SK-N-SH (cell line): Measurements from ENCODE around the gene RPS19. TPM values are rescaled to one million over a fixed set of nuclear protein-coding genes. Genes with fewer than 3 reads are reported as not detected.

ENCODE experiments used
- CTCF ChIA-PET: fragments of 300-600, 350-600 bp; formaldehyde crosslinking; extraction: SDS; loops from one replicate; lab custom pipeline; 2021; lab: Yijun Ruan, JAX
- POLR2A ChIA-PET: fragments of 350-600 bp; sonication (Branson Sonifier 250); formaldehyde crosslinking; extraction: SDS; loops from one replicate; lab custom pipeline; 2020; ENCODE audit warnings: antibody characterized with exemption, inconsistent platforms; lab: Yijun Ruan, JAX
- DNase-seq: peaks from one replicate; pipeline ENCODE4 v3.0.0; 2012
- H2AFZ ChIP-seq: fragments of 200-600 bp; sonication (generic); 2 replicates; pipeline ENCODE4 v1.8.1; 2016; ENCODE audit warnings: antibody characterized with exemption, mild to moderate bottlenecking, low read depth
- H3F3A ChIP-seq: fragments of 200-600 bp; sonication (generic); replicated peaks from 2 replicates; pipeline ENCODE3; 2016; ENCODE audit warnings: antibody characterized with exemption, mild to moderate bottlenecking; ENCODE audit not compliant: insufficient read depth
- H3K27ac ChIP-seq, 2 experiments: fragments of 200-500 bp in 1 of 2; fragments of 200-600 bp in 1 of 2; sonication (Bioruptor generic) in 1 of 2; sonication (generic), shearing (Covaris generic) in 1 of 2; 2 replicates each; pipeline versions ENCODE4 v1.5.1 to v1.6.1; 2014 to 2016; ENCODE audit warnings: low read depth in 2 of 2, inconsistent platforms in 1 of 2, low read length in 1 of 2, mild to moderate bottlenecking in 1 of 2, mixed read lengths in 1 of 2
- H3K27me3 ChIP-seq: fragments of 200-600 bp; sonication (generic), shearing (Covaris generic); 2 replicates; pipeline ENCODE4 v1.6.1; 2016; ENCODE audit warnings: mixed run types; ENCODE audit not compliant: insufficient read depth
- H3K36me3 ChIP-seq, 2 experiments: fragments of 200-500 bp in 1 of 2; fragments of 200-600 bp in 1 of 2; sonication (Bioruptor generic) in 1 of 2; sonication (generic) in 1 of 2; replicated peaks in 1 of 2; 2 replicates each; pipeline versions ENCODE3 to v1.5.1; 2014 to 2016; ENCODE audit warnings: low read length in 1 of 2, mild to moderate bottlenecking in 1 of 2; ENCODE audit not compliant: insufficient read depth in 2 of 2, control insufficient read depth in 1 of 2
- H3K4me1 ChIP-seq, 2 experiments: fragments of 200-500 bp in 1 of 2; fragments of 200-600 bp in 1 of 2; sonication (Bioruptor generic) in 1 of 2; sonication (generic), shearing (Covaris generic) in 1 of 2; 2 replicates each; pipeline versions ENCODE4 v1.5.1 to v1.6.1; 2014 to 2016; ENCODE audit warnings: low read depth in 1 of 2, low read length in 1 of 2, mixed run types in 1 of 2; ENCODE audit not compliant: insufficient read depth in 2 of 2, control insufficient read depth in 1 of 2
- H3K4me2 ChIP-seq: fragments of 200-600 bp; sonication (generic), shearing (Covaris generic); 2 replicates; pipeline ENCODE4 v1.6.1; 2017; ENCODE audit warnings: mixed run types
- H3K4me3 ChIP-seq, 2 experiments: fragments of 200-500 bp in 1 of 2; fragments of 200-600 bp in 1 of 2; sonication (Bioruptor generic) in 1 of 2; sonication (generic), shearing (Covaris generic) in 1 of 2; 2 replicates each; pipeline versions ENCODE4 v1.5.1 to v1.8.1; 2014 to 2016; ENCODE audit warnings: low read depth in 2 of 2, inconsistent platforms in 1 of 2, low read length in 1 of 2, mild to moderate bottlenecking in 1 of 2, mixed read lengths in 1 of 2, moderate library complexity in 1 of 2
- H3K79me2 ChIP-seq: fragments of 200-600 bp; sonication (generic); 2 replicates; pipeline ENCODE4 v1.8.1; 2017; ENCODE audit warnings: mild to moderate bottlenecking; ENCODE audit not compliant: insufficient read depth
- H3K9ac ChIP-seq: fragments of 200-600 bp; sonication (generic); 2 replicates; pipeline ENCODE4 v1.6.1; 2017; ENCODE audit warnings: mixed run types
- H3K9me2 ChIP-seq: fragments of 200-600 bp; sonication (generic); 2 replicates; pipeline ENCODE4 v1.6.1; 2017; ENCODE audit warnings: mixed run types
- H3K9me3 ChIP-seq: fragments of 200-600 bp; sonication (generic); 2 replicates; pipeline ENCODE4 v1.6.1; 2017; ENCODE audit warnings: mixed run types, mild to moderate bottlenecking, moderate library complexity
- H4K20me1 ChIP-seq: fragments of 200-600 bp; sonication (generic); 2 replicates; pipeline ENCODE4 v1.6.1; 2017; ENCODE audit warnings: mild to moderate bottlenecking, mixed run types; ENCODE audit not compliant: insufficient read depth
- CTCF ChIP-seq: fragments of 200-600 bp; sonication (generic); IDR thresholded peaks from 2 replicates; pipeline ENCODE4 v1.6.1; 2017; ENCODE audit warnings: antibody characterized with exemption, mild to moderate bottlenecking, moderate library complexity
- ELF1 ChIP-seq: IDR thresholded peaks from 2 replicates; pipeline ENCODE4 v1.4.0; 2012
- EP300 ChIP-seq, 2 experiments: IDR thresholded peaks; 2 replicates each; pipeline versions ENCODE4 v1.4.0 to v1.6.1; 2012; ENCODE audit warnings: borderline replicate concordance in 1 of 2, low read depth in 1 of 2, low read length in 1 of 2
- FOSL2 ChIP-seq: IDR thresholded peaks from 2 replicates; pipeline ENCODE4 v1.4.0; 2012; ENCODE audit warnings: low read depth, mild to moderate bottlenecking, moderate library complexity, borderline replicate concordance
- GATA2 ChIP-seq: sonication (generic); formaldehyde crosslinking; IDR thresholded peaks from 2 replicates; pipeline ENCODE4 v1.5.0; 2020; ENCODE audit warnings: mild to moderate bottlenecking, missing genetic modification reagents
- IRF3 ChIP-seq: fragments of 150-350 bp; IDR thresholded peaks from 2 replicates; pipeline ENCODE4 v1.6.1; 2016; ENCODE audit warnings: mild to moderate bottlenecking, low read depth, low read length
- JUND ChIP-seq: IDR thresholded peaks from 2 replicates; pipeline ENCODE4 v1.4.0; 2012
- MAX ChIP-seq: IDR thresholded peaks from 2 replicates; pipeline ENCODE4 v1.4.0; 2012; ENCODE audit warnings: low read depth
- MEF2A ChIP-seq: IDR thresholded peaks from 2 replicates; pipeline ENCODE4 v1.4.0; 2012; ENCODE audit warnings: low read depth, borderline replicate concordance
- REST ChIP-seq: IDR thresholded peaks from 2 replicates; pipeline ENCODE4 v1.6.1; 2012; ENCODE audit warnings: mild to moderate bottlenecking, low read depth, low read length, moderate library complexity
- RXRA ChIP-seq: IDR thresholded peaks from 2 replicates; pipeline ENCODE4 v1.4.0; 2012; ENCODE audit warnings: low read depth, mild to moderate bottlenecking, borderline replicate concordance
- TEAD4 ChIP-seq: IDR thresholded peaks from 2 replicates; pipeline ENCODE4 v1.4.0; 2012; ENCODE audit warnings: mild to moderate bottlenecking, borderline replicate concordance; ENCODE audit not compliant: insufficient read depth
- USF2 ChIP-seq: fragments of 150-350 bp; IDR thresholded peaks from 2 replicates; pipeline ENCODE4 v1.6.1; 2017; ENCODE audit warnings: antibody characterized with exemption, low read length, low read depth, borderline replicate concordance
- YY1 ChIP-seq: IDR thresholded peaks from 2 replicates; pipeline ENCODE4 v1.4.0; 2012; ENCODE audit warnings: low read depth, mild to moderate bottlenecking
- WGBS: methylation state at CpG from one replicate; pipeline ENCODE4 v1.1.6; 2017; ENCODE audit warnings: low lambda C conversion rate; 5-methylcytosine and 5-hydroxymethylcytosine counted together
- polyA plus RNA-seq, 3 experiments: library from polyadenylated mRNA; depleted of rRNA; stranded (reverse); fragments of >200 nt; gene quantifications; 2 replicates each; pipeline ENCODE4 v1.2.3, GENCODE V29; 2012

The RPS19 gene
- polyA plus RNA-seq, 1 of the 3 experiments (the other 2 are of a cell fraction): 2,819 TPM

GRCh38 chr19:41879080-41879479 is 19.0 kb downstream of the RPS19 start:
- no peaks in the 10 kb centered on the region for H3K27me3 ChIP-seq
- 82% methylated on average over 19 of the region's 21 CpGs for WGBS
- DNase-seq: no peak
- H3K4me2 ChIP-seq: no peak overlapping the region
- H3K9ac ChIP-seq: no peak overlapping the region
- ChIA-PET CTCF (no interaction called here), POLR2A (no interaction called here)
- no peaks in the 10 kb centered on the region for H3K36me3 ChIP-seq
- H3K9me2 ChIP-seq: no peaks in the 10 kb centered on the region
- peaks cover 22% of the 10 kb centered on the region for H3F3A ChIP-seq
- no peak overlapping the region for H2AFZ ChIP-seq
- no peaks in the 10 kb centered on the region for H3K9me3 ChIP-seq
- no peak for TF ChIP-seq IRF3
- no peak for TF ChIP-seq FOSL2
- TF ChIP-seq RXRA: no peak
- no peak for TF ChIP-seq MAX
- TF ChIP-seq CTCF: no peak
- TF ChIP-seq USF2: no peak
- TF ChIP-seq REST: no peak
- TF ChIP-seq MEF2A: no peak
- TF ChIP-seq YY1: no peak
- TF ChIP-seq ELF1: no peak
- no peak for TF ChIP-seq TEAD4
- no peak for TF ChIP-seq JUND
- no peak for TF ChIP-seq EP300 (IDR thresholded peaks at IDR 0.05; ENCODE audit: borderline replicate concordance in 1 of 2, low read depth in 1 of 2, low read length in 1 of 2)
- TF ChIP-seq GATA2 (CRISPR knock-in tag): no peak
- H3K27ac ChIP-seq: no peak overlapping the region
- peaks cover 0 to 10% of the 10 kb centered on the region in 2 experiments; a peak in 1 of 4 replicates for H3K4me1 ChIP-seq
- no peaks in the 10 kb centered on the region for H3K79me2 ChIP-seq
- no peak overlapping the region for H3K4me3 ChIP-seq
- no peaks in the 10 kb centered on the region for H4K20me1 ChIP-seq
